COLO668 (cell line): ENCODE results near the gene ISM1.
"Not testable (repeated sequence)": the region's sequence is repeated elsewhere in the genome, so short reads cannot be mapped to it uniquely, and the experiment has no call there.

Source experiments
- DNase-seq: peaks from one replicate; lab custom pipeline; 2025; ENCODE audit not compliant: unreplicated experiment; lab: John Stamatoyannopoulos, UW

ISM1 gene

GRCh38 chr20:13221313-13221672, 219 bp downstream of the ISM1 start:
- DNase-seq, result no peak

GRCh38 chr20:13221673-13222318, 722 bp downstream of the ISM1 start:
- DNase-seq, result peak; percentile 88

DNA sequence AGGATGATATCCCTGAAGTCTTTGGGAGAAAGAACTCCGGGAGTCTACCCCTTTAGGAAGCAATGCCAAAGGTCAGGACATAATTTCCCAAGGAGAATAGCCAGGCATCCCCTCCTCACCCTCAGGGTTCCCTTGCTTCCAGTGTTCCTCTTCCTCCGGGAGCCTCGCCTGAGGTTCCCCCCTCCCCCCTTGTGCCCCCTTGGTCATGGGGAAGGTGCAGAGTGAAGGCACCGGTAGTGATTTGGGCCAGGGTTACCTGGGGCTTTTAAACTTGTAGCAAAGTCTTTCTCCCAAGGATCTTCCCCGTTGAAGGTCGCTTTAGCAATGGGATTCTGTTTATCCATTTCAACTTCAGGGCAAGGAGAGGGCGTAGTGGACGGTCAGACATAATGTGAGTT, 1.2 kb downstream of the ISM1 start:
- DNase-seq, result no peak

GRCh38 chr20:13223736-13224520, 2.9 kb downstream of the ISM1 start:
- no peak for DNase-seq

GRCh38 chr20:13226367-13226766, 5.3 kb downstream of the ISM1 start:
- DNase-seq, result no peak

DNA sequence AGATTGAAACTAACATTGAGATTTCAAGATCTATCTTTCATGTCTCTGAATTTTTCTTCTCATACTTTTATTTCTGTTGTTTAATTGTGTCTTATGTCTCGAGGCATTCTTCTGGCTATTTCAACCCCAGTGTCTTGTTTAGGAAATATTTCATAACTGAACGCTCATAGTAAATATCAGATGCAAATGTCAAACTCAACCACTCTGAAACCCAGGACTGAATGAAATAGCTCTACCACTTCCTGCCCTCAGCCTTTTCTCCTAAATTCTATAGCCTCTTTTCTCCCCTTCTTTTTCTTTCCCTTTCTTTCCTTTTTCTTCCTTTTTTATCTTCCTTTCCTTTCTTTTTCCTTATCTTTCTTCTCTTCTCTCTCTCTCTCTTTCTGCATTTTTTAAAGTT, 7.7 kb downstream of the ISM1 start:
- no peak for DNase-seq

DNA sequence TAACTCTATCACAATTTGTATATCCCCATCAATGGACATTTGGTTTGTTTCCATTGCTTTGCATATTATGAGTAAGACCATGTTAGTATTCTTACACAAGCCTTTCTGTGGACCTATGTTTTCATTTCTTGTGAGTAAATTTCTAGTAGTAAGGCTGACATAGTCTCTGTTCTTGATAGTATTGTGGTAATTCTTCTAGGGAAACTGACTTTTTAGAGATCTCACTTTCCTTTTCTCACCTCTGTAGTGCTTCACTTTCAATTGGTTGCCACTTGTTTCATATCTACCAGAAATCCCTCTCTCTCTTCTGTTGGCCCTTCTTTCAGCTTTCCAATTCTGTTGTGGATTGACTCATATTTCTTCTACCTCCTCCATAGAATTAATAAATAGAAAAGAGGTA, 8.5 kb downstream of the ISM1 start:
- DNase-seq, result no peak

GRCh38 chr20:13231031-13231752, 10.1 kb downstream of the ISM1 start:
- no peak for DNase-seq

DNA sequence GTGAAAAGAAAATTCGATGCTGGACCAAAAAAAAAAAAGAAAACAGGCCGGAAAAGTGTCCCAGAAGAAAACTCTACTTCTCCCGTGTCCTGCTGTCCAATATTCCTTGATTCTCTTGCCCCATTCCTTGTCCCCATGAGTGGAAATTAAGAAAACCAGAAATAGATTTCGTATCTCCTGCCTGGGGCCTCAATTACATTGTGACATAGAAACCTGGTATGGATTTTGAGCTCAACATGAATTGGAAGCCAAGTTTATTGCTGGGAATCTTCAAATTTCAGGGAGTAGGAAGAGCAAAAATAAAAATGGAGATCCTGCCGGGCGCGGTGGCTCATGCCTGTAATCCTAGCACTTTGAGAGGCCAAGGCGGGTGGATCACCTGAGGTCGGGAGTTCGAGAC, 11.9 kb downstream of the ISM1 start:
- no peak for DNase-seq

DNA sequence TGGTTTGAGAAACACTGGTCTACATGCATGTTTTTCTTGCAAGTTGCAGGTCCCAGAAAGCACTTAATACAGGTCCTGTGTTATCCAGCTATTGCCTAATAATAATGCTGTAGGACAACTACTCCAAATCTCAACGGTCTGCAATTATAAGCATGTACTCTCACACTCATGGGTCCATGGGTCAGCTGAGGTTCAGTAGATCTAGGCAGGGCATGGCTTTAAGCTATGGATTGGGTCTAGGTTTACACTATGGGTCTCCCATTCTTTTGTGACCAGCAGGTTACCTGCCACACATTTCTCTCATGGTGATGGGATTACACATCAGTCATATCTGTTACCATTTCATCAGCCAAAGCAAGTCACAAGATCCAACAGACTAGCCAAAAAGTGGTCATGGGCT, 13.9 kb downstream of the ISM1 start:
- DNase-seq, result no peak

DNA sequence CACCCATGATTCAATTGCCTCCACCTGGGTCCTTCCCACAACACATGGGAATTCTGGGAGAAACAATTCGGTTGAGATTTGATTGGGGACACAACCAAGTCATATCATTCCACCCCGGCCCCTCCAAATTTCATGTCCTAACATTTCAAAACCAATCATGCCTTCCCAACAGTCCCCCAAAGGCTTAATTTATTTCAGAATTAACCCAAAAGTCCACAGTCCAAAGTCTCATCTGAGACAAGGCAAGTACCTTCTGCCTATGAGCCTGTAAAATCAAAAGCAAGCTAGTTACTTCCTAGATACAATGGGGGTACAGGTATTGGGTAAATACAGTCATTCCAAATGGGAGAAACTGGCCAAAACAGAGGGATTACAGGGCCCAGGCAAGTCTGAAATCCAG, 15.3 kb downstream of the ISM1 start:
- not testable (repeated sequence) for DNase-seq

DNA sequence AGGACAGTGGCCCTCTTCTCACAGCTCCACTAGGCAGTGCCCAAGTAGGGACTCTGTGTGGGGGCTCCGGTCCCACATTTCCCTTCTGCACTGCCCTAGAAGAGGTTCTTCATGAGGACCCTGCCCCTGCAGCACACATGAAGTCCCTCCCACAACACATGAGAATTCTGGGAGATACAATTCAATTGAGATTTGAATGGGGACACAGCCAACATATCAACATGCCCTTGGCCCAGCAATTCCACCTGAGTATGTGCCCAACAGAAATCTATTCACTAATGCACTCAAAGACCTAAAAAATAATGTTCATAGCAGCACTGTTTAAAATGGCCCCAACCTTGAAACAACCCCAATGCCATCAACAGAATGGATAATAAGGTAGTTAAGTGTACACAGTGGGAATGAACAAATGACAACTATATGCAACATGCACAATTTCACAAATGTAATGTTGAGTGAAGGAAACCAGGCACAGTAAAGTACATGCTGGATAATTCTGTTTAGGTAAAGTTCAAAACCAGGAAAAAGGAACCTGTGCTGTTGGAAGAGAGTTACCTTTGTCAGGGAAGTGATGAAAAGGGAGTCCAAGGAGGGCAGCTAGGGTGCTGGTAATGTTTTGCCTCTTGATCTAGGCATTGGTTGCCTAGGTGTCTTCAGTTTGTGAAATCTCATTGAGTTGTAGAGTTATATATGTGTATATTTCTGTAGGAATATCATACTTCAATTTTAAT, 16.1 kb downstream of the ISM1 start:
- no peak for DNase-seq

DNA sequence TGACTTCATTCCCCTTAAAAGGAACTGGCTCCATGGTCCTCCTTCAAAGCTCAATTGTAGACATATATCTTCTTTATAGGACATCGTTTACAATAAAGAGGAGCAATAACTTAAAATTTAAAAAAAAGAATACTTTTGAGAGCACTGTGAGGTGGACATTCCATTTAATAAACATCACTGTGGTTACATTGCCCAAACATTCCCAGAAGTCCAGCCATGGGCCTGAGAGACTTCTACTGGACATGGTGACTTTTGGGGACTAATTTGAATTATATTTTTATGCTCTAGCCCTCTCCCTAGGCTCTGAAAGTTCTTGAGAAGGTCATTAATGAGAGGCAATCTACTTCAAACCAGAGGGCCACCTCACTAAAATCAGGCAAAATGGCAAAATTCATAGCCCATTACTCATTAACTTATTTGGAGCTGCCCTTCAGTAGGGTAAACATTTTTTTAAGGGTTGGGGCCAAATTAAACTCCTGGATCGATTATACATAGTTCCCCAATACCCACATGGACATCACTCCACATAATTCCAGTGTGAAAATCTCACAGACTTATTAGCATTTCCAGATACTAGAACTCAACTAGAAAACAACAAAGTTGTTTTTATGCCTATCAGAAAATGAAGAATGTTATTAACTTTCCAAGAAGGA, 17.1 kb downstream of the ISM1 start:
- DNase-seq, result no peak

DNA sequence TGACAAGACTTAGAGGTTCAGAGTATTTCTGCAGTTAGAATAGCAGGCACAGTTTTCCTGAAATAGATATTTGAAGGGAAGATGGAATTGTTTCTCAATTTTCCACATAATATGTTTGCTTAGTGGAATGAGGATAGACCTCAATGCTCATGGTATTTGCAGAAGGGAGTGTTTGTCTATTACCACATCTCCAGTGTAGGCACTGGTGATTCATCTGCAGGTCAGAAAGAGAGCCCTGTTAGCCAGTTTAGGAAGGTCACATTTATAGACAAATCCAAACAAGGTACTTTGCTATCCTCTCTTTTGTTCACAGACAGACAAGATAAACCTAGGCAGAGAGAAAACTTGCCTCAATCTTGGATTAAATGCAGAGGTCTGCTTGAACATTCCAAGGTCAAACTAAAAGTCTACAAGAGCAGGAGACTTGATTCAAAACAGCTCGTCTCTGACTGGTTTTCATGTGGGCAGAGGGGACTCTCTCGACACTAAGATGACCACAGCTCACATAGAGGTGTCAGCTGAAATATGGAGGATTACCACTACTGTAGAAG, 22.8 kb downstream of the ISM1 start:
- no peak for DNase-seq

DNA sequence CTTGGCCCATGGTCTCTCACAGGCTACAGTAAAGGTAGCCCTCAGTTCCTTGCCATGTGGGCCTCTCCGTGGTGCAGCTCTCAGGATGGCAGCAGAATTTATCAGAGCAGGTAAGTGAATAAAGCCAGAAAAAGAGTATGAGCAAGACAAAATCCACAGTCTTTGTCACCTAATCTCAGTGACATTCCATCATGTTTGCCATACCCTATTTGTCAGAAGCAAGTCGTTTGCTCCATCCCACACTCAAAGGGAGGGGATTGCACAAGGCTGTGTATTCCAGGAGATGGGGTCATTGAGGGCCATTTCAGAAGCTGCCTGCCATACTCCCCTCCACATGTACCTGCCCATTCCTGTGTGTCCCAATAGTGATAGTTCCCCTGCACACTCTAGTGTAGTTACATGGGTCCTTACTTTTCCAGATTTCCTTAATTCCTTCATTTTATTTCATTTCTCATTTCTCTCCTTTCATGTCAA, 24.2 kb downstream of the ISM1 start:
- no peak for DNase-seq

DNA sequence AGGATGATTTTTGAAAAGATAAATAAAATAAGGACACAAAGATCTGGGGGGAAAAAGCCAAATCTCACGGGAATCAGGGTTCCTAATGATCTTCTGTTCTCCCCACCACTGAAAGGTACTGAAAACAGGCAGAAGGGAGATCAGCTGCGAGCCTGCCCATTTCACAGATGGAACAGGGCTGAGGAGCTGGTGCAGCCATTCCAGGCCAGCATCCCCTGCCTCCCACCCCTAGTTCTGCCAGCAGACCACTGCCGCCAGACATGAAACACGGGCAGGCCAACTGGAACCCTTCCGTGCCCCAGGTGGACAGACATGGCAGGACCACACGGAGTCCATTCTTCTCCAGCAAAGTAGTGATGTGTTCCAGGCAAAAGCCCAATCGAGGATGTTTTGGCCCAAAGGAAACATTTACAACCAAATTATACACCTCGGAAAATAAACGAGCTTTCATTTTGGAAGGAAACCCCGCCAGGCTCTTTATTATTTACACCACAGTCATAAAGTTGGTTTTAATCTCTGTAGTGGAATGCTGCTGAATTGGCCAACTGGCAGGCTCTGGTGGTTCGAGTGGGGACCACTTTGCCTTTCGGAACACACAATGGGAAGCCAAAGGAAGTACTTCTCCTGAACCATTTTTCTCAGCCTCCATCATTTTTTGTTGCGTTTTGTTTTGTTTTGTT, 28.2 kb downstream of the ISM1 start:
- DNase-seq, result no peak

DNA sequence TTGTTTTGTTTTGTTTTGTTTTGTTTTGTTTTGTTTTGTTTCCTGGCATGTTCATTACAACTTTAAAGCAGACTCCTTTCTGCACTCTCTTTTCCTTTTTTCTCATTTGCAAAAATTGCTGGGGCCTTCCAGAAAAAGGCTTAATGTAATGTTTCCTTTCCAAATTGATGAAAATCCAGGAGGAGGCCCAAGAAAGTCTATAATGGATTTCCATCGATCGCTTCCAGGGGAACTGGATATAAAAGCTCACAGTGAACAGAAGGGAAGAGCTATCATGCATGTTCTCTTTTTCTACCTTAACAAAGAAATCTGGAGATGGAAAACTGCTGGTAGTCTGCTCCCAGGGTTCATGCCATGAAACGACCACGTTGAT, 28.7 kb downstream of the ISM1 start:
- DNase-seq, result no peak

DNA sequence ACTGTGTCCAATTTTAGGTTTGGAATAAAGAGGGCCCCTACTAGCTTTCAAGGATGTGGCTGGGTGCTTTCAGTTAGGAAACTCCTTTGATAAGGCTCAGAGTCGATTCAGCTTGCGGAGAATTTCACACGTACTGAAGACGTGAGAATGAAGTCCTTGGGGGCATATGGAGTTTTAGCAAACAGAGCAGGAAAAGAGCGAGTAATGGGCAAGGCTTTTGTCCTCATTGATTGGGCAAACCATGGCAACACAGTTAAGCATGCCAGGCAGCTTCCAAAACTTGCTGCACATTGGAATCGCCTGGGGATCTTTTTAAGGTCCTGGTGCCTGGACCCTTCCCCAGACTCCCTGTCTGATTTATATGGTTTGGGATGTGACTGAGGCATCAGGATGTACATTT, 29.2 kb downstream of the ISM1 start:
- DNase-seq, result no peak

- no peak for DNase-seq
Measured at GRCh38 chr20:13251106-13251903, 30.2 kb downstream of the ISM1 start.
